CMK (cell line): ENCODE results near the gene XPO6.
A peak's percentile ranks its signal among the peaks of the same experiment; 100 is the strongest.
"Not testable (repeated sequence)": the region's sequence is repeated elsewhere in the genome, so short reads cannot be mapped to it uniquely, and the experiment has no call there.

Experiments used
- DNase-seq: peaks from one replicate; pipeline ENCODE4 v3.0.0-alpha.2; 2010; ENCODE audit warnings: low read depth

The XPO6 gene

GRCh38 chr16:28149011-28149888, 62.5 kb downstream of the XPO6 start:
- no peak for DNase-seq

- no peak for DNase-seq
Observed at GRCh38 chr16:28146536-28146935, 65.2 kb downstream of the XPO6 start.

- DNase-seq: no peak
Observed at GRCh38 chr16:28145796-28146195, 66.0 kb downstream of the XPO6 start.

GRCh38 chr16:28140788-28141618, 70.8 kb downstream of the XPO6 start:
- peak; percentile 31 for DNase-seq

GRCh38 chr16:28139530-28139929, 72.2 kb downstream of the XPO6 start:
- DNase-seq: no peak

GRCh38 chr16:28136751-28137434, 74.9 kb downstream of the XPO6 start:
- no peak for DNase-seq

GRCh38 chr16:28133666-28134065, 78.1 kb downstream of the XPO6 start:
- no peak for DNase-seq

GRCh38 chr16:28131743-28132393, 79.9 kb downstream of the XPO6 start:
- no peak for DNase-seq

- no peak for DNase-seq
Observed at GRCh38 chr16:28131181-28131580, 80.6 kb downstream of the XPO6 start.

GRCh38 chr16:28130099-28131088, 81.4 kb downstream of the XPO6 start:
- no peak for DNase-seq

- DNase-seq: no peak
Observed at GRCh38 chr16:28126684-28127620, 84.8 kb downstream of the XPO6 start.

GRCh38 chr16:28125592-28125991, 86.2 kb downstream of the XPO6 start:
- DNase-seq: no peak

- no peak for DNase-seq
Observed at GRCh38 chr16:28121527-28121926, 90.2 kb downstream of the XPO6 start.

GRCh38 chr16:28120754-28121153, 91.0 kb downstream of the XPO6 start:
- no peak for DNase-seq

- DNase-seq: no peak
Observed at GRCh38 chr16:28118637-28119036, 93.1 kb downstream of the XPO6 start.

- no peak for DNase-seq
Observed at GRCh38 chr16:28117168-28117565, 94.6 kb downstream of the XPO6 start.

GRCh38 chr16:28115866-28116265, 95.9 kb downstream of the XPO6 start:
- not testable (repeated sequence) for DNase-seq

GRCh38 chr16:28112908-28113307, 98.9 kb downstream of the XPO6 start:
- no peak for DNase-seq

- no peak for DNase-seq
Observed at GRCh38 chr16:28110977-28111376, 100.8 kb downstream of the XPO6 start.

- peak; percentile 53 for DNase-seq
Observed at GRCh38 chr16:28110479-28110878, 101.3 kb downstream of the XPO6 start.
